ENCODE data around the gene MYH9.

MYH9 gene

GRCh38 chr22:36344106-36344827 is 43.5 kb downstream of the MYH9 start:
- TF ChIP-seq CTCF (IDR thresholded peaks at IDR 0.05; ENCODE audit: extremely low read depth, missing control alignments): no peak
- no peak for DNase-seq (ENCODE audit: low spot score)

- TF ChIP-seq CTCF (IDR thresholded peaks at IDR 0.05; ENCODE audit: extremely low read depth, missing control alignments): no peak
These were observed 44.1 kb downstream of the MYH9 start for GRCh38 chr22:36343720-36344105.

GRCh38 chr22:36343070-36343719 is 44.6 kb downstream of the MYH9 start:
- no peak for DNase-seq (ENCODE audit: low spot score)
- TF ChIP-seq CTCF (IDR thresholded peaks at IDR 0.05; ENCODE audit: extremely low read depth, missing control alignments): no peak

More at GRCh38 chr22:36343720-36344105, 44.1 kb downstream of the MYH9 start:
- no peak for DNase-seq (ENCODE audit: low spot score)

GRCh38 chr22:36341640-36342041 is 46.1 kb downstream of the MYH9 start:
- no peak for TF ChIP-seq CTCF (IDR thresholded peaks at IDR 0.05; ENCODE audit: extremely low read depth, missing control alignments)
- no peak for DNase-seq (ENCODE audit: low spot score)

- no peak for TF ChIP-seq CTCF (IDR thresholded peaks at IDR 0.05; ENCODE audit: extremely low read depth, missing control alignments)
- DNase-seq (ENCODE audit: low spot score): no peak
These were observed 47.1 kb downstream of the MYH9 start for GRCh38 chr22:36340621-36341020.

- no peak for DNase-seq (ENCODE audit: low spot score)
- TF ChIP-seq CTCF (IDR thresholded peaks at IDR 0.05; ENCODE audit: extremely low read depth, missing control alignments): no peak
These were observed 48.3 kb downstream of the MYH9 start for GRCh38 chr22:36339171-36340065.

Data from GM20000 (cell line).